Neural progenitor cell (in vitro differentiated cells): ENCODE data around the gene SPATA13.

Source experiments
- CTCF ChIP-seq: fragments of 200-600 bp; sonication (generic); IDR thresholded peaks from 2 replicates; pipeline ENCODE4 v1.5.1; 2017; ENCODE audit warnings: antibody characterized with exemption, mild to moderate bottlenecking
- EZH2phosphoT487 ChIP-seq: fragments of 200-600 bp; sonication (generic); IDR thresholded peaks from 2 replicates; pipeline ENCODE4 v1.6.1; 2017; ENCODE audit warnings: antibody characterized with exemption

GRCh38 chr13:24212674-24213073, 52.2 kb downstream of the SPATA13 start:
- no peak for TF ChIP-seq CTCF
- TF ChIP-seq EZH2phosphoT487 = no peak
